ENCODE data around the gene AMIGO2. TPM values are rescaled to one million over a fixed set of nuclear protein-coding genes. Genes with fewer than 3 reads are reported as not detected.

Gene AMIGO2
- total RNA-seq, 1 experiment from 2014 or later = 16.7 TPM

GRCh38 chr12:47097276-47097896 lies 17.6 kb upstream of the AMIGO2 start:
- no TSS peak for BruUV-seq (replicated peaks)
- POLR2A ChIA-PET (ENCODE audit: low non-redundant PET) = no interaction called here
- no peak for DNase-seq (ENCODE audit: low spot score)
- no peaks in the 10 kb centered on the region for H3K36me3 ChIP-seq (ENCODE audit: insufficient read depth, low read length, poor library complexity, severe bottlenecking)
- H3K27ac ChIP-seq (ENCODE audit: low read depth, low read length, poor library complexity, severe bottlenecking) = no peak overlapping the region
- no peaks in the 10 kb centered on the region for H3K9me3 ChIP-seq (ENCODE audit: low read depth, low read length, poor library complexity, severe bottlenecking)
- TF ChIP-seq EZH2 (IDR thresholded peaks at IDR 0.05; ENCODE audit: borderline replicate concordance, low read depth, low read length, poor library complexity, severe bottlenecking) (no peak), CTCF (conservative IDR thresholded peaks at IDR 0.05; ENCODE audit: low read depth, low read length) (no peak)
- H3K4me3 ChIP-seq (ENCODE audit: low read depth, low read length, poor library complexity, severe bottlenecking) = no peak overlapping the region
- intact Hi-C loops (cut with micrococcal nuclease; ENCODE audit: unreplicated experiment) = no loop called here
- CTCF ChIA-PET = no interaction called here
- no peaks in the 10 kb centered on the region for H3K4me1 ChIP-seq (ENCODE audit: insufficient read depth, low read length, poor library complexity, severe bottlenecking)
- H3K27me3 ChIP-seq (replicated peaks; ENCODE audit: insufficient read depth, low read depth, low read length, poor library complexity) = no peaks in the 10 kb centered on the region

GRCh38 chr12:47095446-47096236 lies 15.9 kb upstream of the AMIGO2 start:
- no peak overlapping the region for H3K27ac ChIP-seq (ENCODE audit: low read depth, low read length, poor library complexity, severe bottlenecking)
- ChIA-PET CTCF (interaction anchor here (0.7 kb wide), 1 partner anchor 16 kb away, joined by 5 read pairs; the partner anchor contains the start of genes AMIGO2 and PCED1B), POLR2A (ENCODE audit: low non-redundant PET) (no interaction called here)
- TF ChIP-seq CTCF (conservative IDR thresholded peaks at IDR 0.05; ENCODE audit: low read depth, low read length) (no peak), EZH2 (IDR thresholded peaks at IDR 0.05; ENCODE audit: borderline replicate concordance, low read depth, low read length, poor library complexity, severe bottlenecking) (no peak)
- no peak for DNase-seq (ENCODE audit: low spot score)
- no TSS peak for BruUV-seq (replicated peaks)
- H3K4me1 ChIP-seq (ENCODE audit: insufficient read depth, low read length, poor library complexity, severe bottlenecking) = no peaks in the 10 kb centered on the region
- H3K36me3 ChIP-seq (ENCODE audit: insufficient read depth, low read length, poor library complexity, severe bottlenecking) = no peaks in the 10 kb centered on the region
- intact Hi-C loops (cut with micrococcal nuclease; ENCODE audit: unreplicated experiment) = no loop called here
- H3K9me3 ChIP-seq (ENCODE audit: low read depth, low read length, poor library complexity, severe bottlenecking) = no peaks in the 10 kb centered on the region
- H3K27me3 ChIP-seq (replicated peaks; ENCODE audit: insufficient read depth, low read depth, low read length, poor library complexity) = no peaks in the 10 kb centered on the region
- H3K4me3 ChIP-seq (ENCODE audit: low read depth, low read length, poor library complexity, severe bottlenecking) = no peak overlapping the region

- ChIA-PET POLR2A (ENCODE audit: low non-redundant PET) (no interaction called here), CTCF (interaction anchor here (0.7 kb wide), 1 partner anchor 15 kb away, joined by 5 read pairs; the partner anchor contains the start of genes AMIGO2 and PCED1B)
- DNase-seq (ENCODE audit: low spot score) = no peak
- H3K9me3 ChIP-seq (ENCODE audit: low read depth, low read length, poor library complexity, severe bottlenecking) = no peaks in the 10 kb centered on the region
- no peaks in the 10 kb centered on the region for H3K27me3 ChIP-seq (replicated peaks; ENCODE audit: insufficient read depth, low read depth, low read length, poor library complexity)
- no peaks in the 10 kb centered on the region for H3K36me3 ChIP-seq (ENCODE audit: insufficient read depth, low read length, poor library complexity, severe bottlenecking)
- no peak overlapping the region for H3K4me3 ChIP-seq (ENCODE audit: low read depth, low read length, poor library complexity, severe bottlenecking)
- BruUV-seq (replicated peaks) = no TSS peak
- TF ChIP-seq EZH2 (IDR thresholded peaks at IDR 0.05; ENCODE audit: borderline replicate concordance, low read depth, low read length, poor library complexity, severe bottlenecking) (no peak), CTCF (conservative IDR thresholded peaks at IDR 0.05; ENCODE audit: low read depth, low read length) (no peak)
- H3K4me1 ChIP-seq (ENCODE audit: insufficient read depth, low read length, poor library complexity, severe bottlenecking) = no peaks in the 10 kb centered on the region
- no peak overlapping the region for H3K27ac ChIP-seq (ENCODE audit: low read depth, low read length, poor library complexity, severe bottlenecking)
- intact Hi-C loops (cut with micrococcal nuclease; ENCODE audit: unreplicated experiment) = no loop called here
Observed at GRCh38 chr12:47094804-47095203, 15.0 kb upstream of the AMIGO2 start.

Measured in A673 (cell line).